ENCODE measurements around the gene UPK2. TPM values are rescaled to one million over a fixed set of nuclear protein-coding genes. Genes with fewer than 3 reads are reported as not detected.

The UPK2 gene
- total and polyA plus RNA-seq, 2 of the 13 experiments (the other 11 are each of a cell fraction or from before 2014, with no cell fraction given) = not detected

DNA sequence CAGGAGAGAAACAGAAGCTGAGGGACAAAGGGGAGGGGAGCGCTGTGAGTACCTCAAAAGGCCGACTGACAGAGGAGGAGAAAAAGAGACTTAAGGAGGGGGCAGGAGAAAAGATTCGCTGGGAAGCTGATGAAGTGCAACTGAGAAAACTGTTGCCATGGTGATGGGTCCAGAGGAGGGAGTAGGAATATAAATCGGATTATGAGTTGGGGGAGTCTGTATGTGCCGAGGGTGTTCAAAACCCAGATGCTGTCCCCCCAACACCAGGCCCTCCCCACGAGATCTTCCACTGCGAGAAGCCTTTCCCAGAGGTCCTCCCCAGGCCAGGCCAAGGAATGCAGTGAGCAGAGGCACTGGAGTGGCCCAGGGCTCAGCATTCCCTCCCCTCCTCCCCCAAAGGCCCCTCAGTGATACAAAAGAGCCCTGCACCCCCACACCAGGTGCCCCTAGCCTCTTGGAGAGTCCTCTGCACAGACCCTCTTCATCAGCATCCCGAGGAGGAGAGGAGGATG lies 16.6 kb upstream of the UPK2 start (continued):
- TF ChIP-seq ZNF780A (CRISPR knock-in tag; IDR thresholded peaks at IDR 0.05) = no peak

DNA sequence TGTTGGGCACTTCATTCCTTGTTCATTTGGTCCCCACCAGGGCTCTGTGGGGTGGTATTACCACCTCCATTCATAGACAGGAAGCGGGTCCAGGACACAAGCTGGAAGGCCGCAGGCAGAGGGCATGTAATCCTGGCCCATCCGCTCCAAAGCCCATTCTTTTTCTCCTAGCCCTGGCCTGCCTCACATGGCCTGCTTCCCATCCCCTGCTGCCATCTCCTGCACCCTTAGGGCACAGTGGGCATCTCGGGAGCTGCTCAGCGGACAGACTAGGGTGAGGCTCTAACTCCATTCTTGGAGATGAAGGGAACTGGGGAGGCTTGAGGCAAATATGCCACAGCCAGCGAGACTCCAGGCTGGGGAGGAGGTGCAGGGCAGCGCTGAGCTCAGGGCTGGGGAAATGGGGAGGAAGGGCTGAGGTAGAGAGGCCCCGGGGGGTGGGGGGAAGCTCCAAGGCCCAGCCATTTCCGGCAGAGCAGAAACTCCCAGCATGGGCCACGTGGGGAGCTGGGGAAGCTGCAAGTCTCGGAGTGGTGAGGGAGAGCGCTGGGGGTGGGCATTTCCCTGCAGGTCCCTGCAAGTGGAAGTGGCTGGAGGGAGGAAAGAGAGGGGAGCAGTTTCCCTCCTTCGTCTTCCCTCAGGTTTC lies 16.0 kb upstream of the UPK2 start:
- 28% methylated on average over 12 of the region's 13 CpGs for WGBS (ENCODE audit: low lambda C conversion rate)
- intact Hi-C loops (cut with micrococcal nuclease; ENCODE audit: unreplicated experiment) (no loop called here), in situ Hi-C loops (cut with HindIII; ENCODE audit: extremely low pct_ligation_motif_present, low pct_unique_long_range_greater_than_20kb) (no loop called here)
- Histone ChIP-seq H4K20me1 (ENCODE audit: insufficient read depth, low read length) (no peaks in the 10 kb centered on the region), H3K4me1 (ENCODE audit: insufficient read depth, low read length) (peaks cover 31% of the 10 kb centered on the region), H3K9ac (ENCODE audit: insufficient read depth, low read depth, low read length) (no peak overlapping the region), H3K79me2 (ENCODE audit: insufficient read depth, low read length) (no peaks in the 10 kb centered on the region), H3K4me2 (ENCODE audit: low read depth, low read length) (peak overlapping the region; percentile 24; the same call in 1 of the 2 replicates), H3K27me3 (ENCODE audit: control insufficient read depth in 1 of 2, insufficient read depth in 2 of 2, low read length in 2 of 2) (peaks cover 0 to 19% of the 10 kb centered on the region in 2 experiments; a peak in 2 of 5 replicates), H3K9me3 (ENCODE audit: low read length) (no peaks in the 10 kb centered on the region), H3K4me3 (replicated peaks in 1 of 3; ENCODE audit: insufficient read depth in 1 of 3, low read depth in 2 of 3, low read length in 3 of 3) (no peak overlapping the region), H2AFZ (ENCODE audit: low read length) (no peak overlapping the region), H3K27ac (ENCODE audit: extremely low read length, insufficient read depth, low read length) (no peak overlapping the region), H3K36me3 (replicated peaks in 1 of 2; ENCODE audit: control insufficient read depth in 1 of 2, insufficient read depth in 2 of 2, low read length in 2 of 2) (no peaks in the 10 kb centered on the region)
- DNase-seq (ENCODE audit: low spot score) = no peak
- FAIRE-seq = no peak
- CTCF ChIA-PET (ENCODE audit: low intra/inter-chr PET ratio, low total read pairs) = no interaction called here
- ATAC-seq = peak; percentile 65
- BruUV-seq (replicated peaks) = no TSS peak
- POLR2A ChIA-PET = interaction anchor here (0.9 kb wide), 1 partner anchor 31 kb away, joined by 3 read pairs; no protein-coding TSS in a partner anchor
- TF ChIP-seq, protein P1, sequence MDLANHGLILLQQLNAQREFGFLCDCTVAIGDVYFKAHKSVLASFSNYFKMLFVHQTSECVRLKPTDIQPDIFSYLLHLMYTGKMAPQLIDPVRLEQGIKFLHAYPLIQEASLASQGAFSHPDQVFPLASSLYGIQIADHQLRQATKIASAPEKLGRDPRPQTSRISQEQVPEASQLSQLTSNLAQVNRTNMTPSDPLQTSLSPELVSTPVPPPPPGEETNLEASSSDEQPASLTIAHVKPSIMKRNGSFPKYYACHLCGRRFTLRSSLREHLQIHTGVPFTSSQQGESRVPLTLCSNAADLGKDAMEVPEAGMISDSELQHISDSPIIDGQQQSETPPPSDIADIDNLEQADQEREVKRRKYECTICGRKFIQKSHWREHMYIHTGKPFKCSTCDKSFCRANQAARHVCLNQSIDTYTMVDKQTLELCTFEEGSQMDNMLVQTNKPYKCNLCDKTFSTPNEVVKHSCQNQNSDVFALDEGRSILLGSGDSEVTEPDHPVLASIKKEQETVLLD (CRISPR knock-in tag; IDR thresholded peaks at IDR 0.05; ENCODE audit: low read depth) = no peak
- TF ChIP-seq HNRNPH1 (optimal IDR thresholded peaks at IDR 0.05; ENCODE audit: low read depth, low read length) = no peak
- TF ChIP-seq, protein P2, sequence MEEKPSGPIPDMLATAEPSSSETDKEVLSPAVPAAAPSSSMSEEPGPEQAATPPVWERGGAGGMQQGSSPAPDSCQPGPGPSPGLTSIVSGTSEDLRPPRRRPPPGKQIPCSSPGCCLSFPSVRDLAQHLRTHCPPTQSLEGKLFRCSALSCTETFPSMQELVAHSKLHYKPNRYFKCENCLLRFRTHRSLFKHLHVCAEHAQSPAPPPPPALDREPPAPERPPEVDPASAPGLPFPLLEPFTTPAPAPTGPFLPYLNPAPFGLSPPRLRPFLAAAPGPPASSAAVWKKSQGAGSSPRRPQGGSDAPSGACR (CRISPR knock-in tag; IDR thresholded peaks at IDR 0.05) = no peak
- no peak for TF ChIP-seq CEBPG (CRISPR knock-in tag; IDR thresholded peaks at IDR 0.05)
- TF ChIP-seq, protein P3, sequence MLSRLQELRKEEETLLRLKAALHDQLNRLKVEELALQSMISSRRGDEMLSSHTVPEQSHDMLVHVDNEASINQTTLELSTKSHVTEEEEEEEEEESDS (CRISPR knock-in tag; IDR thresholded peaks at IDR 0.05; ENCODE audit: borderline replicate concordance) = no peak
- peak; percentile 28; the same call in 1 of the 2 replicates for TF ChIP-seq MYC (CRISPR knock-in tag; IDR thresholded peaks at IDR 0.05; ENCODE audit: borderline replicate concordance)
- TF ChIP-seq, protein P4, sequence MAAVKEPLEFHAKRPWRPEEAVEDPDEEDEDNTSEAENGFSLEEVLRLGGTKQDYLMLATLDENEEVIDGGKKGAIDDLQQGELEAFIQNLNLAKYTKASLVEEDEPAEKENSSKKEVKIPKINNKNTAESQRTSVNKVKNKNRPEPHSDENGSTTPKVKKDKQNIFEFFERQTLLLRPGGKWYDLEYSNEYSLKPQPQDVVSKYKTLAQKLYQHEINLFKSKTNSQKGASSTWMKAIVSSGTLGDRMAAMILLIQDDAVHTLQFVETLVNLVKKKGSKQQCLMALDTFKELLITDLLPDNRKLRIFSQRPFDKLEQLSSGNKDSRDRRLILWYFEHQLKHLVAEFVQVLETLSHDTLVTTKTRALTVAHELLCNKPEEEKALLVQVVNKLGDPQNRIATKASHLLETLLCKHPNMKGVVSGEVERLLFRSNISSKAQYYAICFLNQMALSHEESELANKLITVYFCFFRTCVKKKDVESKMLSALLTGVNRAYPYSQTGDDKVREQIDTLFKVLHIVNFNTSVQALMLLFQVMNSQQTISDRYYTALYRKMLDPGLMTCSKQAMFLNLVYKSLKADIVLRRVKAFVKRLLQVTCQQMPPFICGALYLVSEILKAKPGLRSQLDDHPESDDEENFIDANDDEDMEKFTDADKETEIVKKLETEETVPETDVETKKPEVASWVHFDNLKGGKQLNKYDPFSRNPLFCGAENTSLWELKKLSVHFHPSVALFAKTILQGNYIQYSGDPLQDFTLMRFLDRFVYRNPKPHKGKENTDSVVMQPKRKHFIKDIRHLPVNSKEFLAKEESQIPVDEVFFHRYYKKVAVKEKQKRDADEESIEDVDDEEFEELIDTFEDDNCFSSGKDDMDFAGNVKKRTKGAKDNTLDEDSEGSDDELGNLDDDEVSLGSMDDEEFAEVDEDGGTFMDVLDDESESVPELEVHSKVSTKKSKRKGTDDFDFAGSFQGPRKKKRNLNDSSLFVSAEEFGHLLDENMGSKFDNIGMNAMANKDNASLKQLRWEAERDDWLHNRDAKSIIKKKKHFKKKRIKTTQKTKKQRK (IDR thresholded peaks at IDR 0.05; ENCODE audit: low read length) = no peak
- TF ChIP-seq ZNF850 (CRISPR knock-in tag; conservative IDR thresholded peaks at IDR 0.05) = no peak
- no peak for TF ChIP-seq ZNF333 (CRISPR knock-in tag; IDR thresholded peaks at IDR 0.05; ENCODE audit: borderline replicate concordance)
- no peak for TF ChIP-seq KMT2A (CRISPR knock-in tag; IDR thresholded peaks at IDR 0.05)
- TF ChIP-seq, protein P5, sequence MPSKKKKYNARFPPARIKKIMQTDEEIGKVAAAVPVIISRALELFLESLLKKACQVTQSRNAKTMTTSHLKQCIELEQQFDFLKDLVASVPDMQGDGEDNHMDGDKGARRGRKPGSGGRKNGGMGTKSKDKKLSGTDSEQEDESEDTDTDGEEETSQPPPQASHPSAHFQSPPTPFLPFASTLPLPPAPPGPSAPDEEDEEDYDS (CRISPR knock-in tag; IDR thresholded peaks at IDR 0.05) = no peak

Measured in HepG2 (cell line).